Suprapubic skin (tissue), 2 donors: ENCODE data around the gene DAZL.

Experiments used
- EP300 ChIP-seq: sonication (generic); formaldehyde crosslinking; IDR thresholded peaks from one replicate; pipeline ENCODE4 v1.6.1; 2017; ENCODE audit warnings: antibody characterized with exemption
- POLR2A ChIP-seq, 2 donors: fragments of 450-650 bp; IDR thresholded peaks; one replicate each; pipeline ENCODE4 v1.6.1; 2017; ENCODE audit warnings: antibody characterized with exemption in 2 of 2, mild to moderate bottlenecking in 2 of 2, moderate library complexity in 2 of 2

GRCh38 chr3:16654976-16655375, 49.8 kb upstream of the DAZL start:
- TF ChIP-seq EP300 (no peak), POLR2A (IDR thresholded peaks at IDR 0.05) (no peak)
